A673 (cell line): Measurements from ENCODE around the gene AGAP1. TPM values are rescaled to one million over a fixed set of nuclear protein-coding genes. Genes with fewer than 3 reads are reported as not detected.

ENCODE experiments used
- BruUV-seq: library from RNA; stranded (reverse); fragments of 400-500 nt; replicated peaks from 2 replicates; lab custom pipeline; 2021; lab: Mats Ljungman, UMichigan
- CTCF ChIA-PET: fragments of 300-600 bp; sonication (Branson Sonifier 250); formaldehyde crosslinking; loops from one replicate; lab custom pipeline; 2022; ENCODE audit warnings: antibody characterized with exemption; lab: Charles Lee
- POLR2A ChIA-PET: fragments of 300-600 bp; sonication (Branson Sonifier 250); formaldehyde crosslinking; loops from one replicate; lab custom pipeline; 2022; ENCODE audit warnings: antibody characterized with exemption; ENCODE audit not compliant: low non-redundant PET; lab: Charles Lee
- DNase-seq: peaks from one replicate; pipeline ENCODE4 v3.0.0-alpha.2; 2015; ENCODE audit warnings: low spot score
- H3K27ac ChIP-seq: fragments of 200-600 bp; sonication (generic); 2 replicates; pipeline ENCODE4 v1.5.1; 2016; ENCODE audit warnings: mixed run types, low read depth, mild to moderate bottlenecking, mixed read lengths, antibody characterized with exemption, low read length; ENCODE audit not compliant: poor library complexity, severe bottlenecking
- H3K27me3 ChIP-seq: fragments of 200-600 bp; sonication (generic); replicated peaks from 2 replicates; pipeline ENCODE4 v1.6.1; 2017; ENCODE audit warnings: mixed run types, low read depth, mild to moderate bottlenecking, mixed read lengths, antibody characterized with exemption, low read length; ENCODE audit not compliant: insufficient read depth, poor library complexity
- H3K36me3 ChIP-seq: fragments of 200-600 bp; sonication (generic); 2 replicates; pipeline ENCODE4 v1.6.1; 2016; ENCODE audit warnings: mixed run types, mild to moderate bottlenecking, mixed read lengths, antibody characterized with exemption, low read length; ENCODE audit not compliant: insufficient read depth, poor library complexity, severe bottlenecking
- H3K4me1 ChIP-seq: fragments of 200-600 bp; sonication (generic); 2 replicates; pipeline ENCODE4 v1.6.1; 2017; ENCODE audit warnings: mixed run types, mild to moderate bottlenecking, mixed read lengths, antibody characterized with exemption, low read length; ENCODE audit not compliant: insufficient read depth, poor library complexity, severe bottlenecking
- H3K4me3 ChIP-seq: fragments of 200-600 bp; sonication (generic); 2 replicates; pipeline ENCODE4 v1.5.1; 2016; ENCODE audit warnings: low read depth, mixed run types, mild to moderate bottlenecking, mixed read lengths, low read length; ENCODE audit not compliant: poor library complexity, severe bottlenecking
- H3K9me3 ChIP-seq: fragments of 200-600 bp; sonication (generic); 2 replicates; pipeline ENCODE4 v1.6.1; 2016; ENCODE audit warnings: mixed run types, low read depth, mild to moderate bottlenecking, mixed read lengths, antibody characterized with exemption, low read length; ENCODE audit not compliant: poor library complexity, severe bottlenecking
- EZH2 ChIP-seq: fragments of 200-600 bp; sonication (generic); IDR thresholded peaks from 2 replicates; pipeline ENCODE4 v1.6.1; 2017; ENCODE audit warnings: borderline replicate concordance, low read depth, mild to moderate bottlenecking, mixed read lengths, antibody characterized with exemption, low read length; ENCODE audit not compliant: poor library complexity, severe bottlenecking
- intact Hi-C: fragments of 100-400 bp; cut with micrococcal nuclease; formaldehyde crosslinking; loops from one replicate; pipeline ENCODE4 v1.10.0; 2022; ENCODE audit not compliant: unreplicated experiment
- total RNA-seq: library from RNA; stranded (reverse); gene quantifications from 2 replicates; pipeline ENCODE4 v1.2.3, GENCODE V29; 2021
- TF ChIP-seq, protein P1 (sequence below): fragments of 300-800, 200-600 bp; sonication (generic); conservative IDR thresholded peaks from 2 replicates; pipeline ENCODE4 v1.5.1; 2017; ENCODE audit warnings: low read depth, mild to moderate bottlenecking, antibody characterized with exemption, low read length, moderate library complexity, mixed read lengths

The AGAP1 gene
- total RNA-seq, 1 experiment from 2014 or later, result 25.3 TPM

DNA sequence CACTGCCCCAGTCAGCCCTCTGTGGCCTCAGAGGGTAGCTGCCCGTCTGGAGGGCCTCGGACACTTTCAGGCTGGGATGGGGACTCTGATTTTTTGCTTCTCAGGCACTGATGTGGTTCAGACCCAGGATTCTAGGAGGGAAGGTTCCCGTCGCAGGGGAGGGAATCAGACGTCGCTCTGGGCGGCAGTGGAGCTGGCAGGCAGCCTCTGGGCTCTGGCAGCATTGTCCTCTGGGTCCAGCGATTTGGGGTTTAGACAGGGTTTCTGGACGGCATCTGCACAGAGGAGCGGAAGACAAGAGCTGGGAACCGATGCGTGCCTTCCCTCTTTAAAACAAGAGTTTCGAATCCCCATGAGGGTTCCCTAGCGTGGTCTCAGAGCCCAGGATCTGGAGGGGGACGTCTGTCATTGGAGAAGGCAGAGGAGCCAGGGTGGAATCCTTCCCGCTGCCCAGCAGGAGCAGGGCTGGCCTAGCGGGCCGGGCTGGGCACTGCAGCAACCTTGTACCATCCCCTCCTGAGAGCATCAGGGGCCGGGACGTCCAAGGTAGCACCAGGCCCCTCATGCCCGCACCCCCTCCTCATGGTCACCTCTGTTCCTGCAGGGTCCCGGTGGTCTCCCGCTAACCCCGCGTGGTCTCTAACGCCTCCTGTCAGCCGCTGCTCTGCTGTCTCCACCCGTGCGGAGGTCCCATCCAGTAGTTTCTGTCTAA is 246.0 kb downstream of the AGAP1 start:
- no peak for DNase-seq
- no peak for TF ChIP-seq EZH2
- TF ChIP-seq, protein P1, sequence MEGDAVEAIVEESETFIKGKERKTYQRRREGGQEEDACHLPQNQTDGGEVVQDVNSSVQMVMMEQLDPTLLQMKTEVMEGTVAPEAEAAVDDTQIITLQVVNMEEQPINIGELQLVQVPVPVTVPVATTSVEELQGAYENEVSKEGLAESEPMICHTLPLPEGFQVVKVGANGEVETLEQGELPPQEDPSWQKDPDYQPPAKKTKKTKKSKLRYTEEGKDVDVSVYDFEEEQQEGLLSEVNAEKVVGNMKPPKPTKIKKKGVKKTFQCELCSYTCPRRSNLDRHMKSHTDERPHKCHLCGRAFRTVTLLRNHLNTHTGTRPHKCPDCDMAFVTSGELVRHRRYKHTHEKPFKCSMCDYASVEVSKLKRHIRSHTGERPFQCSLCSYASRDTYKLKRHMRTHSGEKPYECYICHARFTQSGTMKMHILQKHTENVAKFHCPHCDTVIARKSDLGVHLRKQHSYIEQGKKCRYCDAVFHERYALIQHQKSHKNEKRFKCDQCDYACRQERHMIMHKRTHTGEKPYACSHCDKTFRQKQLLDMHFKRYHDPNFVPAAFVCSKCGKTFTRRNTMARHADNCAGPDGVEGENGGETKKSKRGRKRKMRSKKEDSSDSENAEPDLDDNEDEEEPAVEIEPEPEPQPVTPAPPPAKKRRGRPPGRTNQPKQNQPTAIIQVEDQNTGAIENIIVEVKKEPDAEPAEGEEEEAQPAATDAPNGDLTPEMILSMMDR, result no peak
- H3K27me3 ChIP-seq, result no peaks in the 10 kb centered on the region
- intact Hi-C loops, result loop anchor here (10.0 kb wide), 1 partner anchor 1185 kb away; no protein-coding TSS in a partner anchor
- POLR2A ChIA-PET, result no interaction called here
- H3K27ac ChIP-seq, result no peak overlapping the region
- CTCF ChIA-PET, result no interaction called here
- no TSS peak for BruUV-seq
- no peaks in the 10 kb centered on the region for H3K9me3 ChIP-seq
- no peak overlapping the region for H3K4me3 ChIP-seq
- H3K4me1 ChIP-seq, result no peaks in the 10 kb centered on the region
- H3K36me3 ChIP-seq, result no peaks in the 10 kb centered on the region

DNA sequence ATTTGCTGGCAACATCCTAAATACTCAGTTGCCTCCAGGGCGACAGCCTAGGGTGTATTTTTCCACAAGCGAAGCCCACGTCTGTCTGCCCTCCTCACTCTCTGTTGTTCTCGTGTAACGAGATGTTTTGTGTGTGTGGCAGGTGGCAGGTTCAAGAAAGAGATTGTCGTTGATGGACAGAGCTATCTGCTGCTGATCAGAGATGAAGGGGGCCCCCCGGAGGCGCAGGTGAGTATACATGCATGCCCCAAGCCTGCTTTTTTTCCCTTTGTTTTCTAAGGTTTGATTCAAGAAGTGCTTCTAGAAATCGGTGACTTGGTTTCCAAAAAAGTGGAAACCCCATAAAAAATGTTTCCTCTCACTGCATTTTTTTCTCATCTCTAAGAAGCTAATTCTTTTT is 247.0 kb downstream of the AGAP1 start:
- DNase-seq, result peak; percentile 28
- BruUV-seq, result no TSS peak
- Histone ChIP-seq H3K27me3 (no peaks in the 10 kb centered on the region), H3K9me3 (no peaks in the 10 kb centered on the region), H3K36me3 (no peaks in the 10 kb centered on the region), H3K4me1 (no peaks in the 10 kb centered on the region), H3K27ac (no peak overlapping the region), H3K4me3 (no peak overlapping the region)
- ChIA-PET CTCF (no interaction called here), POLR2A (no interaction called here)
- intact Hi-C loops, result loop anchor here (10.0 kb wide), 1 partner anchor 1186 kb away; no protein-coding TSS in a partner anchor
- TF ChIP-seq, protein P1, result peak; percentile 55
- TF ChIP-seq EZH2, result no peak

DNA sequence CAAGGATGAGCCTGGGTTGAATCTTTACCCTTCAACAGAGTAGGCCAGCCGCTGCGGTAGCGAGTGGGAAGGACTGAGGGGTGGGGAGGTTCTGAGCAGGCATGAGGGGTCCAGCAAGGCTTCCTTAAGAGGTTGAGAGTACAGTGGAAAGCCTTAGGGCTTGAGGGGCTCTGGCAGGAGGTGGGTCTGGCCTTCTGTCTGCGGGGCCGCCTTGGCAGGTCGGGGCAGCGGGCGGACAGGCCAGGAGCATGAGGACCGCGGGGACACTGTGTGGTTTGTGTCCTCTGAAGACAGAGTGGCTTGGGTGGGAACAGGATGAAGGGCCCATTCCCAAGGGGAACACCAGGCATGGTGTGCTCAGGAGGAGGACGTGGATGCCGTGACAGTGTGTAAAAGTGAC is 250.3 kb downstream of the AGAP1 start:
- intact Hi-C loops, result loop anchor here (10.0 kb wide), 1 partner anchor 1189 kb away; no protein-coding TSS in a partner anchor
- no peaks in the 10 kb centered on the region for H3K27me3 ChIP-seq
- no peaks in the 10 kb centered on the region for H3K9me3 ChIP-seq
- CTCF ChIA-PET, result no interaction called here
- no peak overlapping the region for H3K27ac ChIP-seq
- peaks cover 7% of the 10 kb centered on the region for H3K4me1 ChIP-seq
- no peak overlapping the region for H3K4me3 ChIP-seq
- BruUV-seq, result no TSS peak
- POLR2A ChIA-PET, result no interaction called here
- DNase-seq, result no peak
- TF ChIP-seq, protein P1, result no peak
- no peak for TF ChIP-seq EZH2
- no peaks in the 10 kb centered on the region for H3K36me3 ChIP-seq
